Fibroblast of skin of scalp (primary cell): Measurements from ENCODE around the gene BPGM. TPM values are rescaled to one million over a fixed set of nuclear protein-coding genes. Genes with fewer than 3 reads are reported as not detected.

ENCODE experiments used
- DNase-seq: peaks from one replicate; pipeline ENCODE4 v3.0.0-alpha.2; 2013
- polyA plus RNA-seq, 2 experiments: library from polyadenylated mRNA; unstranded; fragments of 120-200 nt; gene quantifications; one replicate each; pipeline ENCODE4 v1.2.1, GENCODE V29; 2013; ENCODE audit not compliant: insufficient read length in 2 of 2

The BPGM gene
- polyA plus RNA-seq (2013, experiment 1 of 2; ENCODE audit: insufficient read length), result 30.1 TPM
- 32.5 TPM for polyA plus RNA-seq (2013, experiment 2 of 2; ENCODE audit: insufficient read length)

GRCh38 chr7:134646425-134647305, at the start of gene BPGM:
Gene BPGM, plus strand, starts transcription at chr7:134646853. Its CDS starts 14,655 bp downstream, at chr7:134661508.
- peak; percentile 100 for DNase-seq

DNA sequence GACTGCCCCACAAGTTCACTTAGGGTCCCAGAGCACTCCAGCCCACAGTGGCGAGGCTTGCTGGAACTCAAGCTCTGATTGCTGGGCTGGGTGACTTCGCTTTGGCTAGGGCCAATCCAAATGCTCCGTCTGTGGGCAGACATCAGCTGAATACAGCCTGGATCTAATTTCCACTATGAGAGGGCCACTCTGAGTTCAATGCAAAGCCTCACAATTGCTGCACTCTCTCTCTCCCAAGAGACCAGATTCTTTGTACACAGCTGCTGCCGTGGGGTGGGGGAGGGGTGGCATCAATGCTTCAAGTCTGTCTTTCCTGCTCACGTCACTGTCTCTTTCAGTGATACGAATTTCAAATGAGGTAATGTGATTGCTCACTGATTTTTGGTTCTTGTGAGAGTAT, 47.3 kb upstream of the BPGM start:
- DNase-seq, result peak; percentile 29

DNA sequence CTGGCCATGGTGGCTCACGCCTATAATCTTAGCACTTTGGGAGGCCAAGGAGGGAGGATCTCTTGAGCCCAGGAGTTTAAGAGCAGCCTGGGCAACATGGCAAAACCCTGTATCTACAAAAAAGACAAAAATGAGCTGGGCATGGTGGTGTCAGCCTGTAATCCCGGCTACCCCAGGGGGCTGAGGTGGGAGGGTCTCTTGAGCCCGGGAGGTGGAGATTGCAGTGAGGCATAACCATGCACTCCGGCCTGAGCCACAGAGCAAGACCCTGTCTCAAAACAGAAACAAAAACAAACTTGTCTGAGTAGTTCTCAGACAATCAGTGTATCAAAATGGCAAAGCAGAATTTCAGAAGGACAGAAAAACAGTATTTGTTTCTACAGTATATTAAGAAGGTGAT, 45.2 kb upstream of the BPGM start:
- DNase-seq, result no peak

- DNase-seq, result no peak
Observed at GRCh38 chr7:134602881-134603451, 43.7 kb upstream of the BPGM start.

- peak; percentile 62 for DNase-seq
Observed at GRCh38 chr7:134605978-134606923, 40.4 kb upstream of the BPGM start.

DNA sequence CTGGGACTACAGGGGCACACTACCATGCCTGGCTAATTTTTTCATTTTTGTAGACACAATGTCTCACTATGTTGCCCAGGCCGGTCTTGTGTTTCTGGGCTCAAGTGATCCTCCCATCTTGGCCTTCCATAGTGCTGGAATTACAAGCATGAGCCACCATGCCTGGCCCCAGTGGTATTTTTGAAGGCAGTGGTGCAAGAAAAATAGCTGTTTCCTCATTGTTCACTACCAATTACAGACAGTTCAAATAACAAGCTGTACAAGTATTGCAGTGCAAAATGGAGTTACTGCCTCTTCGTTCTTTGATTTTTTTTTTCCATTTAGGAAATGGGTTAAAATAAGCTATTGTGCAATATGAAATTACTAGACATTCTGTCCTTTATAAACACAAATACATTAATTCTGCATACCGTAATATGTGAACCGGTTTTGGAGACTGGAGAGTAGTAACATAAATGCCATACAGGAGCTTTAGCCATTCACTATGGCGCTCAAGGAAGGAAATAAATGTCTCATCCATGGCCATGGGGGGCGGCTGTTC, 35.0 kb upstream of the BPGM start:
- no peak for DNase-seq

DNA sequence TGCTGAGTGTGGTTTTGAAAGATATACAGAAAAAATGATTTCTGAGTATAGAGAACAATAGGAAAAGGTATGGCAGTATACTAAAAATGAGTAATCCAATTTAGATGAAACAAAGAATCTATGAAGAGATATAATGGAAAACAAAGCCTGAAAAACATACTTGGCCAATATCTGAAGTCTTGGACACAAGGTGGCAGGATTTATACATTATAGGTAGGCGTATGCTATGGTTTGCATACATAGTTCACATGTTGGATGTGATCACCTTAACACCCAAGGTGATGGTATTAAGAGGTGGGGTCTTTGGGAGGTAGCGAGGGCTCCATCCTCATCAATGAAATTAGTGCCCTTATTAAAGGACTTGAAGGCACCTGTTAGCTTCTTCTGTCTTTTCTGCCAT, 34.5 kb upstream of the BPGM start:
- DNase-seq, result no peak

GRCh38 chr7:134613623-134614347, 32.9 kb upstream of the BPGM start:
- peak; percentile 98 for DNase-seq

DNA sequence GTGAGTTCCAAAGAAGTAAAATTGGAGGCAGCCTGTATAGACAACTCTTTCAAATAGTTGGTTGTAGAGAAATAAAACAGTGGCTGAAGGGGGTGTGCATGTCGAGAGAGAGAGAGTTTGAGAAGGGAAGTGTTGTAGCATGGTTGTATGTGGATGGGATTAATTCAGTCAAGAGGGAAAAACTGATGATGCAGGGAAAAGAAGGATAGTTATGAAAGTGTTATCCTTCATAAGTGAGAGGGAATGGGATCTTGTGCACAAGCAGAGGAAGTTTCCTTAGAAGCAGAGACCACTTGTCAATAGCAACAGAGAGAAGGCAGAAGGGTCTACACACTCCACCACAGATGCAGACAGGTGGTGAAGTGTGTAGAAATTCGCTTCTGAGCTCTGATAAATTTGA, 30.0 kb upstream of the BPGM start:
- DNase-seq, result no peak

- peak; percentile 58 for DNase-seq
Observed at GRCh38 chr7:134618756-134619530, 27.7 kb upstream of the BPGM start.

DNA sequence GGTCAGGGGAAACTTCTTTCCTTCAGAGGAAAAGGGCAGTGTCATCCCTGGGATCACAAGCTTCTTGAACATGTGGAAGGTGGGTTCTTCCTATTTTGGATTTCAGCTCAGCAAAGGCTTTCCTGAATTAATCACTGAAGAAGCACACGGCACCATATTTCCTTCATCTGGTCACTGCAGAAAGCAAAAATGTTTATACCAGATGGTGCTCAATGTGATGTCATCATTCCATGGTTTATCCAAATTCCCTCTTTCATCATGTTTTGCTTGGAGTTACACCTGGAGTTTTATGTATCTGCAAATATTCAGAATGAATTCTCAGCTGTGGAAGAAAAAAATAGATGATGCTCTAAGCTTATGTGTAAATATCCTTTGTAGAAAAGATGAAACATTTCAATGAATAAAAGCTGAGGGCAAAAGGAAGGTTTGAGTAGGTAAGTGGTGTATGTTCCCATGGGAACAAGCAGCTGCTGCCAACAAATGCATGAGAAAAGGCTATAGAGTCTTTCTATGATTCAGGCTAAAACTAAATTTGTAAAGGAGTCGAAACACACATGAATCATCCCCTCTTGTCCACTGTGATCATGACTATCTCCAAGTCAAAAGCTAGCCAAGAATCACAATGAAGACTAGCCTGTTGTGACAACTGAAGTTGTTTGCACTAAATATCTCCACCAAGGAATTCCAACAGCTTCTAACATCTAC, 26.9 kb upstream of the BPGM start:
- peak; percentile 91 for DNase-seq

DNA sequence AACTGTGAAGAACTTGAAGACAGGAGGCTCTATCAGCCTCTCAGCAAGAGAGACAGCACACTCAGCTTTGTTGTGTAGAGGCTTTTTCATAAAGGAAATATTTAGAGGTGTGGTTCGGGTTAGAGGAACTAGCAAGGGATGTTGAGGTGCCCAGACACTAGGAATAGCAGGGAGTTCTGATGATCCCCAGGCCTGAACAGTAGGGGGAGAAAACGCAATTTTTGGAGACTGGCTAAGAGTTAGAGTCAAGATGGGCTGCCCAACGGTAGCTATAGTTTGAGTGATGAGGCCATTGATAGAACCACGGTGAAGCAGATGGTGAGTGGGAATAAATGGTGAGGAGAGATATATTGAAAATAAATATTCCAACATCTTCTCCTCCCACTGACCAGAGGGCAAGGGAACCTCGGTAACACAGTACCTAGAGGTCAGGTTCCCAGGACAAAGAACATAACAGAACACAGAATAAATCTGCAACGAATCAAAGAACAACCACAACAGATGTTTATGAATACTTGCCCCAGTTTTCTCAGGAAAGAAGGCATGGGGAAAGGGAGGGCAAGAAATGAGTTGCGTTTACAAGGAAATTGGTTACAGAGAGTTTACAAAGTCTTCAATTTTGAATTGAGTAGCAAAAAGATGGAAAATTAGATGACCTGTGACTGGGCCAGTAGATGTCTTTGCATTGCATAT, 24.2 kb upstream of the BPGM start:
- DNase-seq, result no peak

GRCh38 chr7:134623193-134623592, 23.5 kb upstream of the BPGM start:
- no peak for DNase-seq

DNA sequence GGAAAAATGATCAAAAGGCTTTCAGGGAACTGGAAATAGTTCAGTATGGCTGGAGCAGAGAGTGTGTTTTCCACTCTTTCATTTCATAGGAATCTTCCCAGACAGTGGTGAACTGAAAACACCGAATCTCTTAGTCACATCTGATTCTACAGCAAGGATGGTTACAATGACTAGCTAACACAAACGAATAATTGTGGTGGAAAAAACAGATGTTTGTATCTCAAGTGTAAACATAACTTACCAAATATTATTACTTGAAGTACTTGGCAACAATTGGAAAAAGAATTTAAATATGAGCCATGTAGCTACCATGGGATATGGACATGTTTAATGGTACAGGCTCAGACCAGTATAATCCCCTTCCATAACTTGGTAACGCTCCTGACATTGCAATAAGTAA, 21.1 kb upstream of the BPGM start:
- DNase-seq, result peak; percentile 75

DNA sequence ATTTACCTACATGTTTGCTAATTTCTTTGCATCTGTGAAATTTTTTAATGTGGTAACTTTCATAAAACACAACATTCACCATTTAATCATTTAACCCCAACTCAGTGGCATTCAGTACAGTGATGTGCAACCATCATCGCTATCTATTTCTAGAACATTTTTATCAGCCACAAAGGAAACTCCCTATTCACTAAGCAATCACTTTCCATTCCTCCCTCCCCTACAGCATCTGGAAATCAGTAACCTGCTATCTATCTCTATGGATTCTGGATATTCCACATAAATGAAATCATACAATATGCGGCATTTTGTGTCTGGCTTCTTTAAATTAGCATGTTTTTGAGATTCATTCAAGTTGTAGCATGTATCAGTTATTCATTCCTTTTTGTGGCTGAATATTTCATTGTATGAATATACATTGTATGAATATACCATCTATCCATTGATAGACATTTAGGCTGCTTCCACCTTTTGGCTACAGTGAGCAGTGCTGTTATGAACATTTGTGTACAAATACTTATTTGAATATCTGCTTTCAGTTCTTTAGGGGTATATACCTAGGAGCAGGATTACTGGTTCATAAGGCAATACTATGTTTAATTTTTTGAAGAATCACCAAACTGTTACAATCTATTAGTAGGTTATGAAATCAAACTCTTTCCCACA, 19.4 kb upstream of the BPGM start:
- no peak for DNase-seq

- no peak for DNase-seq
Observed at GRCh38 chr7:134627775-134628153, 18.9 kb upstream of the BPGM start.

GRCh38 chr7:134629445-134629844, 17.2 kb upstream of the BPGM start:
- no peak for DNase-seq

- no peak for DNase-seq
Observed at GRCh38 chr7:134630237-134630636, 16.4 kb upstream of the BPGM start.

- DNase-seq, result no peak
Observed at GRCh38 chr7:134630893-134631292, 15.8 kb upstream of the BPGM start.
